Muscle layer of colon (tissue), 2 donors: ENCODE data around the gene POLR3C.
A peak's percentile ranks its signal among the peaks of the same experiment; 100 is the strongest.
"Not testable (repeated sequence)": the region's sequence is repeated elsewhere in the genome, so short reads cannot be mapped to it uniquely, and the experiment has no call there.

Experiments
- H3K27ac ChIP-seq: one replicate; pipeline ENCODE4 v1.7.0; 2013; ENCODE audit warnings: low read depth, mild to moderate bottlenecking, low read length, moderate library complexity
- H3K27me3 ChIP-seq, 2 donors: one replicate each; pipeline ENCODE4 v1.7.0; 2013; ENCODE audit warnings: low read length in 2 of 2, mild to moderate bottlenecking in 2 of 2; ENCODE audit not compliant: insufficient read depth in 2 of 2, control insufficient read depth in 1 of 2
- H3K36me3 ChIP-seq: one replicate; pipeline ENCODE4 v1.7.0; 2013; ENCODE audit warnings: mild to moderate bottlenecking, low read length; ENCODE audit not compliant: insufficient read depth
- H3K4me1 ChIP-seq: one replicate; pipeline ENCODE4 v1.7.0; 2013; ENCODE audit warnings: mild to moderate bottlenecking, low read length; ENCODE audit not compliant: insufficient read depth
- H3K4me3 ChIP-seq, 2 donors: one replicate each; pipeline ENCODE4 v1.7.0; 2013; ENCODE audit warnings: low read length in 2 of 2, low read depth in 1 of 2, mild to moderate bottlenecking in 1 of 2, moderate library complexity in 1 of 2
- H3K9ac ChIP-seq: one replicate; pipeline ENCODE4 v1.7.0; 2013; ENCODE audit warnings: low read length
- H3K9me3 ChIP-seq: one replicate; pipeline ENCODE4 v1.7.0; 2013; ENCODE audit warnings: mild to moderate bottlenecking, low read length
- donor health status: abdominal sarcoma.
- donor health status: Adenocarcinoma of cecum.

POLR3C gene

GRCh38 chr1:145826030-145826429, 2.0 kb downstream of the POLR3C start:
- Histone ChIP-seq H3K4me3 (no peak overlapping the region), H3K36me3 (peaks cover 45% of the 10 kb centered on the region), H3K9ac (no peak overlapping the region), H3K27me3 (no peaks in the 10 kb centered on the region), H3K4me1 (peaks cover 13% of the 10 kb centered on the region), H3K9me3 (no peaks in the 10 kb centered on the region), H3K27ac (no peak overlapping the region)

GRCh38 chr1:145827966-145828365, 4.0 kb downstream of the POLR3C start:
- H3K36me3 ChIP-seq = peaks cover 61% of the 10 kb centered on the region
- H3K9me3 ChIP-seq = no peaks in the 10 kb centered on the region
- peaks cover 13% of the 10 kb centered on the region for H3K4me1 ChIP-seq
- H3K9ac ChIP-seq = no peak overlapping the region
- H3K4me3 ChIP-seq = no peak overlapping the region
- H3K27ac ChIP-seq = no peak overlapping the region
- no peaks in the 10 kb centered on the region for H3K27me3 ChIP-seq

GRCh38 chr1:145828367-145829026, 4.5 kb downstream of the POLR3C start:
- Histone ChIP-seq H3K9ac (no peak overlapping the region), H3K36me3 (peaks cover 66% of the 10 kb centered on the region), H3K9me3 (no peaks in the 10 kb centered on the region), H3K4me1 (peaks cover 13% of the 10 kb centered on the region), H3K4me3 (no peak overlapping the region), H3K27me3 (no peaks in the 10 kb centered on the region), H3K27ac (no peak overlapping the region)

- H3K9ac ChIP-seq, H3K4me3 ChIP-seq, H3K27me3 ChIP-seq, H3K9me3 ChIP-seq, H3K27ac ChIP-seq, H3K4me1 ChIP-seq: not testable (repeated sequence)
- peaks cover 74% of the 10 kb centered on the region for H3K36me3 ChIP-seq
These were observed 6.8 kb downstream of the POLR3C start for GRCh38 chr1:145830810-145831209.

- no peaks in the 10 kb centered on the region for H3K9me3 ChIP-seq
- no peaks in the 10 kb centered on the region for H3K27me3 ChIP-seq
- H3K4me3 ChIP-seq = no peak overlapping the region
- H3K9ac ChIP-seq = no peak overlapping the region
- no peaks in the 10 kb centered on the region for H3K4me1 ChIP-seq
- peaks cover 68% of the 10 kb centered on the region for H3K36me3 ChIP-seq
- no peak overlapping the region for H3K27ac ChIP-seq
These were observed 13.7 kb downstream of the POLR3C start for GRCh38 chr1:145837656-145838055.

- Histone ChIP-seq H3K9me3 (no peaks in the 10 kb centered on the region), H3K36me3 (peaks cover 41% of the 10 kb centered on the region), H3K4me3 (no peak overlapping the region), H3K27ac (no peak overlapping the region), H3K27me3 (no peaks in the 10 kb centered on the region), H3K9ac (no peak overlapping the region), H3K4me1 (peaks cover 10% of the 10 kb centered on the region)
These were observed 19.0 kb downstream of the POLR3C start for GRCh38 chr1:145843031-145843430.

GRCh38 chr1:145845144-145845513, 21.1 kb downstream of the POLR3C start:
- Histone ChIP-seq H3K9ac (peak overlapping the region; percentile 55), H3K9me3 (no peaks in the 10 kb centered on the region), H3K27ac (peak overlapping the region; percentile 92), H3K27me3 (no peaks in the 10 kb centered on the region), H3K4me1 (peaks cover 10% of the 10 kb centered on the region), H3K4me3 (peak overlapping the region; percentile 62 to 73), H3K36me3 (peaks cover 40% of the 10 kb centered on the region)

GRCh38 chr1:145845514-145846161, 21.6 kb downstream of the POLR3C start, which contains the start of gene NUDT17:
Gene NUDT17 (plus strand): TSS chr1:145845630. CDS start chr1:145845641, 11 bp downstream.
- H3K4me3 ChIP-seq = peak within 1 kb of the TSS; percentile 62 to 73
- no peaks in the 10 kb centered on the region for H3K27me3 ChIP-seq
- peak within 1 kb of the TSS; percentile 55 for H3K9ac ChIP-seq
- H3K27ac ChIP-seq = peak within 1 kb of the TSS; percentile 92
- H3K36me3 ChIP-seq = peaks cover 43% of the 10 kb centered on the region
- no peaks in the 10 kb centered on the region for H3K9me3 ChIP-seq
- H3K4me1 ChIP-seq = peaks cover 10% of the 10 kb centered on the region

GRCh38 chr1:145846201-145846612, 22.2 kb downstream of the POLR3C start:
- H3K9ac ChIP-seq = peak overlapping the region; percentile 55
- no peaks in the 10 kb centered on the region for H3K9me3 ChIP-seq
- H3K36me3 ChIP-seq = peaks cover 43% of the 10 kb centered on the region
- H3K27ac ChIP-seq = peak overlapping the region; percentile 92
- peak overlapping the region; percentile 62 to 73 for H3K4me3 ChIP-seq
- H3K4me1 ChIP-seq = peaks cover 10% of the 10 kb centered on the region
- no peaks in the 10 kb centered on the region for H3K27me3 ChIP-seq

GRCh38 chr1:145847827-145848226, 23.8 kb downstream of the POLR3C start:
- H3K36me3 ChIP-seq = peaks cover 42% of the 10 kb centered on the region
- no peaks in the 10 kb centered on the region for H3K9me3 ChIP-seq
- H3K27ac ChIP-seq = no peak overlapping the region
- no peak overlapping the region for H3K4me3 ChIP-seq
- peaks cover 10% of the 10 kb centered on the region for H3K4me1 ChIP-seq
- H3K27me3 ChIP-seq = no peaks in the 10 kb centered on the region
- no peak overlapping the region for H3K9ac ChIP-seq

GRCh38 chr1:145849356-145850160, 25.6 kb downstream of the POLR3C start:
- Histone ChIP-seq H3K27me3 (no peaks in the 10 kb centered on the region), H3K27ac (no peak overlapping the region)

More at GRCh38 chr1:145849356-145850160, 25.6 kb downstream of the POLR3C start:
- Histone ChIP-seq H3K9me3 (no peaks in the 10 kb centered on the region), H3K4me1 (peaks cover 8% of the 10 kb centered on the region), H3K4me3 (no peak overlapping the region), H3K36me3 (peaks cover 58% of the 10 kb centered on the region), H3K9ac (no peak overlapping the region)
